ENCODE measurements around the gene TM7SF3.
"Not testable (repeated sequence)": the region's sequence is repeated elsewhere in the genome, so short reads cannot be mapped to it uniquely, and the experiment has no call there.

DNA sequence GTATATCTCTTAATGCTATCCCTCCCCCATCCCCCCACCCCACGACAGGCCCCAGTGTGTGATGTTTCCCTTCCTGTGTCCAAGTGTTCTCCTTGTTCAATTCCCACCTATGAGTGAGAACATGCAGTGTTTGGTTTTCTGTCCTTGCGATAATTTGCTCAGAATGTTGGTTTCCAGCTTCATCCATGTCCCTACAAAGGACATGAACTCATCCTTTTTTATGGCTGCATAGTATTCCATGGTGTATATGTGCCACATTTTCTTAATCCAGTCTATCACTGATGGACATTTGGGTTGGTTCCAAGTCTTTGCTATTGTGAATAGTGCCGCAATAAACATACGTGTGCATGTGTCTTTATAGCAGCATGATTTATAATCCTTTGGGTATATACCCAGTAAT is 26.5 kb upstream of the TM7SF3 start:
- TF ChIP-seq CTCF, EP300 (IDR thresholded peaks at IDR 0.05): not testable (repeated sequence)

All from tibial nerve (tissue), 4 donors.